Esophagus muscularis mucosa (tissue), 4 donors: ENCODE measurements around the gene RASGRF1. TPM values are rescaled to one million over a fixed set of nuclear protein-coding genes. Genes with fewer than 3 reads are reported as not detected.

Experiments used
- DNase-seq: peaks from one replicate; pipeline ENCODE4 v3.0.0-alpha.2; 2017; ENCODE audit errors: extremely low spot score
- H3K27ac ChIP-seq, 4 donors: fragments of 200-600 bp; sonication (generic); replicated peaks in 1 of 4; 1 replicate in 3 of 4; 2 replicates in 1 of 4; pipeline ENCODE4 v1.5.1; 2016 to 2019; ENCODE audit warnings: mild to moderate bottlenecking in 1 of 4
- H3K27me3 ChIP-seq, 4 donors: fragments of 200-600 bp; sonication (generic); one replicate each; pipeline versions ENCODE4 v1.5.1 to v1.6.0; 2016 to 2019
- H3K36me3 ChIP-seq, 4 donors: fragments of 200-600 bp; sonication (generic); one replicate each; pipeline ENCODE4 v1.5.1; 2016 to 2019
- H3K4me1 ChIP-seq, 4 donors: fragments of 200-600 bp; sonication (generic); one replicate each; pipeline ENCODE4 v1.5.1; 2016 to 2019
- H3K4me3 ChIP-seq, 4 donors: fragments of 200-600 bp; sonication (generic); 1 replicate in 2 of 4; 2 replicates in 2 of 4; pipeline ENCODE4 v1.5.1; 2016 to 2019; ENCODE audit warnings: mild to moderate bottlenecking in 4 of 4, moderate library complexity in 1 of 4
- H3K9me3 ChIP-seq, 4 donors: fragments of 200-600 bp; sonication (generic); 1 replicate in 3 of 4; 2 replicates in 1 of 4; pipeline ENCODE4 v1.5.1; 2016 to 2019
- CTCF ChIP-seq, 3 experiments: fragments of 200-600 bp in 2 of 3; fragments of 450-650 bp in 1 of 3; sonication (generic) in 2 of 3; IDR thresholded peaks; one replicate each; pipeline ENCODE4 v1.5.1; 2017 to 2019; ENCODE audit warnings: antibody characterized with exemption in 3 of 3, mild to moderate bottlenecking in 2 of 3, moderate library complexity in 1 of 3
- EP300 ChIP-seq: sonication (generic); formaldehyde crosslinking; IDR thresholded peaks from one replicate; pipeline ENCODE4 v1.6.1; 2017; ENCODE audit warnings: antibody characterized with exemption
- POLR2A ChIP-seq: fragments of 450-650 bp; IDR thresholded peaks from one replicate; pipeline ENCODE4 v1.6.1; 2017; ENCODE audit warnings: antibody characterized with exemption, moderate library complexity, mild to moderate bottlenecking, low read depth
- POLR2AphosphoS5 ChIP-seq, 2 donors: sonication (generic); formaldehyde crosslinking; IDR thresholded peaks; one replicate each; pipeline ENCODE4 v1.6.1; 2017; ENCODE audit warnings: antibody characterized with exemption in 2 of 2
- WGBS: methylation state at CpG from one replicate; pipeline ENCODE4 v1.1.5; 2018; 5-methylcytosine and 5-hydroxymethylcytosine counted together
- intact Hi-C: fragments of 100-400 bp; cut with DNase I; formaldehyde crosslinking; loops from one replicate; pipeline ENCODE4 v1.15.1; 2023
- total RNA-seq, 4 donors: library from RNA; depleted of rRNA; stranded (reverse); fragments of >200 nt; gene quantifications; one replicate each; pipeline versions ENCODE4 v1.1.0 to v1.2.1, GENCODE V29; 2016

Gene RASGRF1
- total RNA-seq, 4 donors from 2014 or later = 0.17 to 0.23 TPM; not detected in 2

DNA sequence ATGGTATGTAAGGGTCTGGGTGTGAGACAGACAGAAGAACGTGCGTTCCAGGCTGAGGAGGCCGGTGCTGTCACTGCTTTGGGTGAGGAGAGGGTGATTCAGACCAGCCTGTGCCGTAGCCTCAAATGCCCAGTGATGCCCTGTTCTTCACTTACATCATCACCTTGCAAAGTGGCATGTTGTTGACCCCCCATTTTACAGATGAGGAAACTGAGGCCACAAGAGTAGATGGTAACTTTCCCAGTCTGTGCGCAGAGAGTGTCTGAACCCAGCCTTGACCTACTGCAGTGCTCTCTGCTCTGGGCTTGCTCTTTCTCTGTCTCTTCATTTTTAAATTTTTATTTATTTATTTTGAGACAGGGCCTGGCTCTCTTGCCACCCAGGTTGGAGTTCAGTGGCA, 144.1 kb downstream of the RASGRF1 start:
- Histone ChIP-seq H3K4me3 (no peak overlapping the region), H3K9me3 (peaks cover 0 to 5% (median 0%) of the 10 kb centered on the region in 4 donors), H3K36me3 (no peaks in the 10 kb centered on the region), H3K27me3 (no peaks in the 10 kb centered on the region), H3K27ac (no peak overlapping the region), H3K4me1 (peaks cover 7 to 33% (median 30%) of the 10 kb centered on the region in 4 donors)
- 75% methylated on average over 5 of the region's 5 CpGs for WGBS
- TF ChIP-seq POLR2AphosphoS5 (IDR thresholded peaks at IDR 0.05) (no peak), POLR2A (no peak), EP300 (no peak), CTCF (IDR thresholded peaks at IDR 0.05) (no peak)
- no peak for DNase-seq
- intact Hi-C loops = no loop called here

- intact Hi-C loops = no loop called here
- Histone ChIP-seq H3K4me1 (peaks cover 8 to 23% (median 21%) of the 10 kb centered on the region in 4 donors), H3K9me3 (peaks cover 0 to 5% (median 0%) of the 10 kb centered on the region in 4 donors), H3K27me3 (no peaks in the 10 kb centered on the region), H3K36me3 (no peaks in the 10 kb centered on the region), H3K4me3 (peak within 1 kb of the TSS; percentile 55 to 82 (median 60)), H3K27ac (peak within 1 kb of the TSS; percentile 57 to 72 (median 66))
- WGBS = 11% methylated on average over 14 of the region's 71 CpGs
- DNase-seq = no peak
- TF ChIP-seq EP300 = no peak
- TF ChIP-seq POLR2AphosphoS5 (IDR thresholded peaks at IDR 0.05) = peak; percentile 62 to 73
Measured at GRCh38 chr15:78944669-78945407, 145.7 kb downstream of the RASGRF1 start, which contains the start of gene CTSH. Gene CTSH (minus strand): TSS chr15:78945046. CDS start chr15:78944981, 65 bp downstream.

DNA sequence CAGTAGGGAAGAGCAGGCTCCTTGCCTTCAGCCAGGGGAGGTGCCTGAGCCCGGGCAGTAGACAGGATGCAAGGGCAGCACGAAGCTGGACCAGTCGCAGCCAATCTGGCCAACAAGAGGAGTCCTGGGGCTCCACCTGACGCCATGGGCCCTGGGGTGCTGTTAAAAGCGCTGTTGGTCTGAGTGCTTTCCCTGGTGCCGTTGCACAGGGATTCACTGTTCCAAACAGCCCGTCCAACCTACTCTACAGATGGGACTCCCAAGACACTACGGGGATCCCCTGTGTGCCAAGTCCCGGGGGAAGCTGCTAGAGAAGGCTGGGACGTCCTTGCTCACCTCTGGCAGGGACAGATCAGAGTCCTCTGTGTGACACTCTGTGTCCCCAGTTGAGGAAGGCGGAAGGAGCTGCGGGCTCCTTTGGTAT, 146.4 kb downstream of the RASGRF1 start:
- no peak for DNase-seq
- intact Hi-C loops = no loop called here
- Histone ChIP-seq H3K4me1 (peaks cover 15 to 27% (median 25%) of the 10 kb centered on the region in 4 donors), H3K27me3 (no peaks in the 10 kb centered on the region), H3K36me3 (no peaks in the 10 kb centered on the region), H3K4me3 (peak overlapping the region; percentile 55 to 82 (median 60)), H3K9me3 (peaks cover 0 to 5% (median 0%) of the 10 kb centered on the region in 4 donors), H3K27ac (peak overlapping the region; percentile 24 to 67 (median 61))
- WGBS = 63% methylated on average over 12 of the region's 12 CpGs
- TF ChIP-seq CTCF (IDR thresholded peaks at IDR 0.05) (no peak), EP300 (no peak), POLR2A (no peak), POLR2AphosphoS5 (IDR thresholded peaks at IDR 0.05) (no peak)

DNA sequence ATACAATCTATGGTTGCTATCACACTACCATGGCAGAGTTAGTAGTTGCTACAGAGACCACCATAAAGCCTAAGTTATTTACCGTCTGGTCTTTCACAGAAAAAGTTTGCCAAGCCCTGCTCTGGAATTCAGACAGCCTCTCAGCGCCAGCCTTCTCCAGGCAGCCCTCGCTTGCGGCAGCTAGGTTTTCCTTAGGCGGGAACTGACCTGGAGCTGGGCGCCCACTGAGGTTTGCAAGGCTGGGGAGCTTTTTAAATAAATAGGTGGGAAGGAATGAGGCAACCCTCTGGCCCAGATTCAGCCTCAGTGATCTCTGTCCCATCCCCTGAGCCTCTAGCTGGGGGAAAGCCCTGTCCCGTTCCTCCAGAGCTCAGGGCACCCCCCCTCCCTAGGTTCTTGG, 146.9 kb downstream of the RASGRF1 start:
- DNase-seq = no peak
- Histone ChIP-seq H3K27ac (peak overlapping the region; percentile 24 to 67 (median 61)), H3K27me3 (no peaks in the 10 kb centered on the region), H3K4me3 (peak overlapping the region; percentile 55 to 82 (median 60)), H3K36me3 (no peaks in the 10 kb centered on the region), H3K4me1 (peaks cover 15 to 28% (median 25%) of the 10 kb centered on the region in 4 donors), H3K9me3 (peaks cover 0 to 5% (median 0%) of the 10 kb centered on the region in 4 donors)
- 75% methylated on average over 7 of the region's 7 CpGs for WGBS
- no peak for TF ChIP-seq POLR2A
- no peak for TF ChIP-seq POLR2AphosphoS5 (IDR thresholded peaks at IDR 0.05)
- no peak for TF ChIP-seq CTCF (IDR thresholded peaks at IDR 0.05)
- TF ChIP-seq EP300 = no peak
- intact Hi-C loops = no loop called here

DNA sequence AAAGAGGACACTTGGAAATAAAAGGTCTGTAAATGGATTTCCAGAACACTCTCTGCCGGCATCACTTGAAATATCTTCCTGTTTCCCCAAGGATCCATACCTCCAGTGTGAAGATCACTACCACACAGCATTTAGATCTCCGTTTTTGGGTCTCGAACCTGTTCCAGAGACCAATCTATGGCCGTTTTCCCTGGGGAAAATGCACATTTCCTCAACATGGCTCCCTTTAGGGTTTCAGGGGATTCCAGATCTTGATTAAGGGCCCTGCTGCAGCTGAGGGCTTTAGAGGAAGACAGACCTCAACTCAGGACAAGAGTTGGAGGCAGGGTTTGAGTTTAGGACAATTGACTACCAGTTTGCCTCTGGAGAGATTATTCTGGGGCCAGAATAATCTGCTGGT, 147.8 kb downstream of the RASGRF1 start:
- DNase-seq = no peak
- no peak overlapping the region for H3K27ac ChIP-seq
- peaks cover 15 to 28% (median 27%) of the 10 kb centered on the region in 4 donors for H3K4me1 ChIP-seq
- TF ChIP-seq POLR2AphosphoS5 (IDR thresholded peaks at IDR 0.05) (no peak), CTCF (IDR thresholded peaks at IDR 0.05) (no peak), EP300 (no peak), POLR2A (no peak)
- intact Hi-C loops = no loop called here
- H3K27me3 ChIP-seq = no peaks in the 10 kb centered on the region
- H3K36me3 ChIP-seq = no peaks in the 10 kb centered on the region
- peak overlapping the region in 1 of 4 donors; percentile 55 for H3K4me3 ChIP-seq
- WGBS = 93% methylated on average over 4 of the region's 4 CpGs
- peaks cover 0 to 5% (median 0%) of the 10 kb centered on the region in 4 donors for H3K9me3 ChIP-seq
